ENCODE measurements around the gene HCN3.
"Not testable (repeated sequence)": the region's sequence is repeated elsewhere in the genome, so short reads cannot be mapped to it uniquely, and the experiment has no call there.

HCN3 gene

DNA sequence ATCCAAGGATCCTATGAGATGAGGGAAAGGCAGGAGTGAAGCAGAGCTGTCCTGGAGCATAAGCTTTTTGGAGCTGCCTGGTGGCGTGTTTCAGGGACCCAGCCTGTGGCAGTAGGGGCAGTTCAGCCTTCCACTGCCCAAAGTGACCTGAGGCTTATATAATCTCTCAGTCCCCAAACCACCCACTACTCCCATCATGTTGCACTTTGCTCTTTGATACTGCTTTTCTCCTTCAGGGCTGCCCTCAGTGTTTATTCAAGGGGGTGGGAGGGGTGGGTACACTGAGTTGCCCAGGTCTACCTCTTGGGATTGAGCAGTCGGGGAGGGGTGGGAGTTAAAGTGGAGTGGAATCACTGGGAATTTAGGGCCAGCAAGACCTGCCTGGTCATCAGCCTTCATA lies 9.3 kb downstream of the HCN3 start:
- TF ChIP-seq CTCF (conservative IDR thresholded peaks at IDR 0.05; ENCODE audit: low read depth, low read length) = no peak
- no peak for DNase-seq (ENCODE audit: low read depth)
- H3K4me3 ChIP-seq (ENCODE audit: low read length) = no peak overlapping the region

- H3K4me3 ChIP-seq (ENCODE audit: low read length) = no peak overlapping the region
- DNase-seq (ENCODE audit: low read depth) = no peak
- no peak for TF ChIP-seq CTCF (conservative IDR thresholded peaks at IDR 0.05; ENCODE audit: low read depth, low read length)
Measured at GRCh38 chr1:155287987-155288543, 10.8 kb downstream of the HCN3 start.

DNA sequence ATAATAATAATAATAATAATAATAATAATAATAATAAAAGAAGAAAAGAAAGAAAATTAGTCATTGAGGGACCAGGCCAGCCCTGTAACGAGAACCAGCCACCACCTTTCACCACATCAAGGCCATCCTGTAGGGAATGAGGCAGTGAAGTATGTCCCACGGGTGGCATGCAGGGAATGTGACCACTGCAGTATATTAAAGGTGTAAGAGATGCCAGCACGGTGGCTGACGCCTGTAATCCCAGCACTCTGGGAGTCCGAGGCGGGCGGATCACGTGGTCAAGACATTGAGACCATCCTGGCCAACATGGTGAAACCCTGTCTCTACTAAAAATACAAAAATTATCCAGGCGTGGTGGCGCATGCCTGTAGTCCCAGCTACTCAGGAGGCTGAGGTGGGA lies 13.7 kb downstream of the HCN3 start:
- not testable (repeated sequence) for DNase-seq (ENCODE audit: low read depth); H3K4me3 ChIP-seq (ENCODE audit: low read length)

DNA sequence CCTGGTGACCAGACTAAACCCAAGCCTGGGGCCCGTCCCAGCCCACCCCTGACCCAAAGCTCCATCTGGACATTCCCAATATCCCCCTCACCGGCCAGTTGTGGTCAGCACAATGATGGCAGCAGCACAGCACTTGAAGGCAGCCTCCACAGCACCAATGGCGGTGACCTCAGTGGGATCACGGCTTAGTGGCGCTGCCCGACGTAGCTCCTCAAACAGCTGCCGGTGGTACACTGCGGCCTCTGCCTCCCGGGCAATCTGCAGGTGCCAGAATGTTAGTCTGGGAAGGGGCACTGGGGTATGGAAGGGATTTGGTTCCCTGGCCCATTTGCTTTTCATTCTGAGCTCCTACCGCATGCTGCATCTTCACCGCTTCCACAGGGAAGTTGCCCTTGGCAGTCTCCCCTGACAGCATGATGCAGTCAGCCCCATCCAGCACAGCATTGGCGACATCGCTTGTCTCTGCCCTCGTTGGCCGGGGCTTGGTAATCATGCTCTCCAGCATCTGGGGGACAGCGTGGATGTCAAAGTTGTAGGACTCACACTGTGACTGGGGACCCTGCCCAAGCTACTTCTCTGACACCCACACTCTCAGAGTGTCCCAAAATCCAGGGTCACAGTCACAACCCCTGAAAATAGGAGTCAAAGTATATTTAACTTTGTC lies 16.0 kb downstream of the HCN3 start:
- no peak for DNase-seq (ENCODE audit: low read depth)
- no peak for TF ChIP-seq CTCF (conservative IDR thresholded peaks at IDR 0.05; ENCODE audit: low read depth, low read length)
- no peak overlapping the region for H3K4me3 ChIP-seq (ENCODE audit: low read length)

DNA sequence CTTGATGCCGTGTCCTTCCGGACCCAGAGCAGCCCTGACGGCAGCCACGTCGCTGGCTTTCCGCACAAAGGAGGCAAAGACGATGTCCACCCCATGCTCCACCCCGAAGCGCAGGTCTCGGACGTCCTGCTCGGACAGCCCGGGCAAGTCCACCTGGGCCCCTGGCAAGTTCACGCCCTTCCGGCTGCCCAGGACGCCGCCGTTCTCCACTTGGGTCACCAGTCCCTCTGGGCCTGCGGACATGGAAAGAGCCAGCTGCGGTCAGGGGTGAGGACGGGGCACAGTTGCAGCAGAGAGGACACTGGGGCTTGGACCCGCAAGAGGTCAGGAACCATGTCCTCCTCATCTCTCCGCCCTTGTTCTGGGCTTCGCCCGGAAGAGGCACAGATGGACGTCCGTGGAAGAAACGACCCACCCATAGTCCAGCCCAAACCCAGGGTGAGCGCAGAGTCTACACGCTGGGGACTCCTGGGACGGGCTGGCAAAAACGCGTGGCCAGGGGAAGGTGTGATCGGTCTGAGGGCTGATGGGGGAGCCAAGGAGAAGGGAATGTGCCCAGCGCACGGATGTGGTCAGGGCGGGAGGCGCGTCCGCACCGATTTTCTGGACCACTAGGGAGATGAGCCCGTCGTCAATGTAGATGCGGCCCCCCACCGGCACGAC lies 17.4 kb downstream of the HCN3 start:
- no peak for TF ChIP-seq CTCF (conservative IDR thresholded peaks at IDR 0.05; ENCODE audit: low read depth, low read length)
- no peak overlapping the region for H3K4me3 ChIP-seq (ENCODE audit: low read length)
- DNase-seq (ENCODE audit: low read depth) = no peak

DNA sequence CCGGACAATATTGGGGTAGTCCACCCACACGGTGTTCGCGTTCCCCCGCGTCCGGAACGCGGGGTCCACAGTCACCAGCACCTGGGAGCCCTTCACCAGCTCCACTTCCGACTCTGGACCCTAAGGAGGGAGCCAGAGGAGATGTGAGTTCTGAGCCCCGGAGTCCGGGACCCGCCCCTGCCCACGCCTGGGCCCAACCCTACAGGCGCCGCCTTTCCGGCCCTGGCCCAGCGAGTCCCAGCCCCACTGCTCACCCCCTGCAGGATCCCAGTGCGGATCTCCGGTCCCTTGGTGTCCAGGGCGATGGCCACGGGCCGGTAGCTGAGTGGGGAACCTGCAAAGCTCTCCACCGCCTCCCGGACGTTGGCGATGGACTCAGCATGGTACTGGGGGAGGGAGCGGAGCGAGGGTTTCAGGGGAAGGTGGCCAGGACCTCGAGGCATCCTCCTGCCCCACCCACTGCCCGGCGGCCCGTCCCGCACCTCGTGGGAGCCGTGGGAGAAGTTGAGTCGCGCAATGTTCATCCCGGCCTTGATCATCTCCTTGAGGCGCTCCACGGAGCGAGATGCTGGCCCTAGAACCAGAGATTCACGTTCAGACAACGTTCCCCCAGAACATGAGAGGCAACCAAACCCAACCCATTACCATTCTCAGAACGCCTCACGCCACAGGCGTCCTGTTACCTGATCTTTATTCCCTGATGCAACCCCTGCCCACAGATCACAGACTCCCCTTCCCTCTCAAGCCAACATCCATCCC lies 18.1 kb downstream of the HCN3 start:
- H3K4me3 ChIP-seq (ENCODE audit: low read length) = peak overlapping the region; percentile 14
- DNase-seq (ENCODE audit: low read depth) = no peak
- no peak for TF ChIP-seq CTCF (conservative IDR thresholded peaks at IDR 0.05; ENCODE audit: low read depth, low read length)

DNA sequence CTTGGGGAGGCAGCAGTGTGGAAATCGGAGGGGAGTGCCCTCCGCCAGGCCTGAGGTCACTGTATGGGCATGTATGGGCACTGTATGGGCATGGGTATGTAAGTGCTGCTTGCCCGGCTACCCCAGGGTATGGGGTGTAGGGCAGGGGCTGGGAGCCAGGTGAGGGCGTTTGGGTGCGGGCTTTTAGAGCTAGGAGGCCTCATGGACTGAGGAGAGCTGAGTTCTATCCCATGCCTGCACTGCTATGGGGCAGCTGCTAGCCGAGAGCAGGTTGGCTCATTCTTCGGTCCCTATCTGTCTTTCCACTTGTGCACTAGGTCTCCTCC lies 18.6 kb downstream of the HCN3 start:
- no peak for DNase-seq (ENCODE audit: low read depth)
- no peak for TF ChIP-seq CTCF (conservative IDR thresholded peaks at IDR 0.05; ENCODE audit: low read depth, low read length)
- no peak overlapping the region for H3K4me3 ChIP-seq (ENCODE audit: low read length)
